Nephron (organoid): ENCODE data around the gene SERPINF2.

Experiments used
- H3K27ac Mint-ChIP-seq, 3 experiments: 2 replicates each; pipeline ENCODE4 v1.8.0; 2020; ENCODE audit warnings: mixed read lengths in 3 of 3, mild to moderate bottlenecking in 2 of 3, moderate library complexity in 1 of 3
- H3K27me3 Mint-ChIP-seq: 2 replicates; pipeline ENCODE4 v1.8.0; 2021; ENCODE audit warnings: low read depth, mild to moderate bottlenecking, moderate library complexity, mixed read lengths
- H3K36me3 Mint-ChIP-seq: 2 replicates; pipeline ENCODE4 v1.8.0; 2020; ENCODE audit warnings: low read depth, mixed read lengths
- H3K4me1 Mint-ChIP-seq: 2 replicates; pipeline ENCODE4 v1.8.0; 2020; ENCODE audit warnings: mixed read lengths
- H3K4me3 Mint-ChIP-seq, 3 experiments: 2 replicates each; pipeline ENCODE4 v1.8.0; 2020; ENCODE audit warnings: mild to moderate bottlenecking in 3 of 3, mixed read lengths in 3 of 3, moderate library complexity in 2 of 3
- H3K9me3 Mint-ChIP-seq: 2 replicates; pipeline ENCODE4 v1.8.0; 2020; ENCODE audit warnings: mixed read lengths
- TF ChIP-seq, protein P1 (sequence below), 3 experiments: fragments of 200-600 bp; sonication (generic); IDR thresholded peaks; one replicate each; pipeline ENCODE4 v1.5.0; 2021; ENCODE audit warnings: antibody characterized with exemption in 3 of 3; ENCODE audit not compliant: unreplicated experiment in 3 of 3

SERPINF2 gene

DNA sequence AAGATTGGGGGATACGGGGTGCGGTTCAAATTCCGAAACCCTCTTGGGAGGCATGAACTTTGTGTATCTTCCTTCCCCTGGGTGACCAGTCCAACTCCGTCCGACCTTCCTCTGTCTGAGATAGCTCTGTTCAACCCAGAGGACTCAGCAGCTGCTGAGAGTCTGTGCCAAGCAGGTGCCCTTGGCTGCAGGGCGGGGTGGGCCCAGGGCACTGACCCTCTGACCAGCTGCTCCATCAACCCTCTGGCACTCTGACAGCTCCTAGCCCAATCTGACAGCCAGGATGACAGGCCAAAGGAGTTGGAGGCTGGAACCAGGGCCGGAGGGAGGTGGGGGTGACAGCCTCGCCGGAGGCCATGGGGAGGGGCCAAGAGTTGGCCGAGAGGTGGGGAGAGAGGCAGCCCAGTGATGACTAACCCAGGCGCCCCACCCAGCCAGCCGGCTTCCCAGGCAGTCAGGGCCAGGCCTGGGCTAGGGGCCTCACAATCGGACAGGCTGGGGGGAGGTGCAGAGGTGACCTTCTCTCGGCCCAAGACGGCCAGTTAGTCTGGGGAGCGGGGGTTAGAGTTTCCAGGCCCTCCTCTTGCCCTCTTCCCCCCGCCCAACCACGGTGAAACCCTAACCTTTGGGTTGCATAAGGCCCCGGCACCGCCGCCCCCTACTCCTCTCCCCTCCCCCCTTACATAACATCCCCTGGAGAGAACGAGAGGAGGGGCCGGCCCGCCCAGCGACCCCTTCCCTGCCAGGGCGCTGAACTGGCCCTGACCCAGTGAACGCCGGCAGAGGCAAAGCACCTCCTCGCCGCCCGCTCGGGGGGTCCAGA, 27.5 kb upstream of the SERPINF2 start:
- TF ChIP-seq, protein P1, sequence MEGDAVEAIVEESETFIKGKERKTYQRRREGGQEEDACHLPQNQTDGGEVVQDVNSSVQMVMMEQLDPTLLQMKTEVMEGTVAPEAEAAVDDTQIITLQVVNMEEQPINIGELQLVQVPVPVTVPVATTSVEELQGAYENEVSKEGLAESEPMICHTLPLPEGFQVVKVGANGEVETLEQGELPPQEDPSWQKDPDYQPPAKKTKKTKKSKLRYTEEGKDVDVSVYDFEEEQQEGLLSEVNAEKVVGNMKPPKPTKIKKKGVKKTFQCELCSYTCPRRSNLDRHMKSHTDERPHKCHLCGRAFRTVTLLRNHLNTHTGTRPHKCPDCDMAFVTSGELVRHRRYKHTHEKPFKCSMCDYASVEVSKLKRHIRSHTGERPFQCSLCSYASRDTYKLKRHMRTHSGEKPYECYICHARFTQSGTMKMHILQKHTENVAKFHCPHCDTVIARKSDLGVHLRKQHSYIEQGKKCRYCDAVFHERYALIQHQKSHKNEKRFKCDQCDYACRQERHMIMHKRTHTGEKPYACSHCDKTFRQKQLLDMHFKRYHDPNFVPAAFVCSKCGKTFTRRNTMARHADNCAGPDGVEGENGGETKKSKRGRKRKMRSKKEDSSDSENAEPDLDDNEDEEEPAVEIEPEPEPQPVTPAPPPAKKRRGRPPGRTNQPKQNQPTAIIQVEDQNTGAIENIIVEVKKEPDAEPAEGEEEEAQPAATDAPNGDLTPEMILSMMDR (IDR thresholded peaks at IDR 0.05; ENCODE audit: unreplicated experiment in 3 of 3) = no peak
- Mint-ChIP-seq H3K27ac (peak overlapping the region; percentile 94 to 95 (median 95)), H3K36me3 (peaks cover 8% of the 10 kb centered on the region), H3K27me3 (no peaks in the 10 kb centered on the region), H3K4me1 (peaks cover 51% of the 10 kb centered on the region), H3K9me3 (no peaks in the 10 kb centered on the region), H3K4me3 (peak overlapping the region; percentile 90 to 98 (median 94))

DNA sequence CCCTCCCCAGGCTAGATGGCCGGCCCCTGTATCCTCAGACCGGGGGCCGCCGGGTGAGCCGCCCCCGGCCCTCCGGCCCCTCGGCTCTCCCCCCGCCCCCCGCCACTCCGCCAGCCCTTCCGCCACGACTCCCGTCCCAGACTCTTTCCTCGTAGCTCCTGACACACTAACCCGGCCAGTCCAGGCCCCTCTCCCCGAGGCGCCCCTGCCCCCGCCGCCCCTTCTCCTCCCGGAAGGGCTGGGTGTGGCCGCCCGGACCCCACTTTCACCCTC, 26.9 kb upstream of the SERPINF2 start:
- H3K36me3 Mint-ChIP-seq = peaks cover 8% of the 10 kb centered on the region
- no peaks in the 10 kb centered on the region for H3K27me3 Mint-ChIP-seq
- peak overlapping the region in 2 of 3 experiments; percentile 100 for H3K27ac Mint-ChIP-seq
- TF ChIP-seq, protein P1 (IDR thresholded peaks at IDR 0.05; ENCODE audit: unreplicated experiment in 3 of 3) = no peak
- no peaks in the 10 kb centered on the region for H3K9me3 Mint-ChIP-seq
- peak overlapping the region; percentile 88 to 98 (median 94) for H3K4me3 Mint-ChIP-seq
- H3K4me1 Mint-ChIP-seq = peaks cover 52% of the 10 kb centered on the region

DNA sequence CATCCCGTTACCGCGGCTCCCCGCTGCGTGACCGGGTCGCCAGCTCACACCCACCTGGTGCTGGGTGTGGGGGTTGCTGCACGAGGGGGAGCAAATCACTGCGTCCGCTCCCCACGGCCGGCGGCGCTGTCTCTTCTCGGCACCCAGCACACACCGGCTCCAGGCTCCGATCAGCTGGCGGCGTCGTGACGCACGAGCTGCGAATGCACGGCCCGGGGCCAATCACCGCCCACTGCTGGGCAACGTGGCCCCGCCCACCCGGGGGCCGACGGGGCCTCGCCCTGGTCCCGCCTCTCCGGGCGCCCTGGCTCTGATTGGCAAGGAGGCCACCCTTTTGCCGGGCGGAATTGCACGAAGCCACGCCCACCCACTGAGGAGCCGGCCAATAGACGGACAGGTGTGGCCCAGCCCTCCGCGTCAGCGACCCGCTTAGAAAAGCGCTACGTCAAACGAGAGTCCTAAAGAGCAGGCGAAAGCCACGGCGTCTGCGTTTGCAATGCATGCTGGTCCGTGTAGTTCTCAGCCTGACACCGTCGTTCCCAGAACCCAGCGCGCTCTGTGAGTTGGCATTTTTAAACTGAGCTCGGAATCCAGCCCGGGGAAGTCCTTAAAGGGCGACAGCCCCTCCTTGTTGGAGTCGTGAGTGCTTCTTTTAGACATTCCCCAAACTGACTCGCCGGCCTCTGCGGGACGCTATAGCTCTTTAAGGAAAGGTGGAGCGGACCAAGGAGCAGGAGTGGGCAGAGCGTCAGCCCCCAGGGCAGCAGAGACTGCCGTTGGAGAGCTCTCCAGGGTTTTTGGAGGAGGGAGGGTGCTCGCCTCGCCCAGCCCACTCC, 26.4 kb upstream of the SERPINF2 start:
- no peaks in the 10 kb centered on the region for H3K27me3 Mint-ChIP-seq
- peaks cover 8% of the 10 kb centered on the region for H3K36me3 Mint-ChIP-seq
- H3K4me3 Mint-ChIP-seq = peak overlapping the region; percentile 88 to 98 (median 94)
- H3K27ac Mint-ChIP-seq = peak overlapping the region; percentile 97 to 100 (median 100)
- TF ChIP-seq, protein P1 (IDR thresholded peaks at IDR 0.05; ENCODE audit: unreplicated experiment in 3 of 3) = no peak
- peaks cover 49% of the 10 kb centered on the region for H3K4me1 Mint-ChIP-seq
- no peaks in the 10 kb centered on the region for H3K9me3 Mint-ChIP-seq

DNA sequence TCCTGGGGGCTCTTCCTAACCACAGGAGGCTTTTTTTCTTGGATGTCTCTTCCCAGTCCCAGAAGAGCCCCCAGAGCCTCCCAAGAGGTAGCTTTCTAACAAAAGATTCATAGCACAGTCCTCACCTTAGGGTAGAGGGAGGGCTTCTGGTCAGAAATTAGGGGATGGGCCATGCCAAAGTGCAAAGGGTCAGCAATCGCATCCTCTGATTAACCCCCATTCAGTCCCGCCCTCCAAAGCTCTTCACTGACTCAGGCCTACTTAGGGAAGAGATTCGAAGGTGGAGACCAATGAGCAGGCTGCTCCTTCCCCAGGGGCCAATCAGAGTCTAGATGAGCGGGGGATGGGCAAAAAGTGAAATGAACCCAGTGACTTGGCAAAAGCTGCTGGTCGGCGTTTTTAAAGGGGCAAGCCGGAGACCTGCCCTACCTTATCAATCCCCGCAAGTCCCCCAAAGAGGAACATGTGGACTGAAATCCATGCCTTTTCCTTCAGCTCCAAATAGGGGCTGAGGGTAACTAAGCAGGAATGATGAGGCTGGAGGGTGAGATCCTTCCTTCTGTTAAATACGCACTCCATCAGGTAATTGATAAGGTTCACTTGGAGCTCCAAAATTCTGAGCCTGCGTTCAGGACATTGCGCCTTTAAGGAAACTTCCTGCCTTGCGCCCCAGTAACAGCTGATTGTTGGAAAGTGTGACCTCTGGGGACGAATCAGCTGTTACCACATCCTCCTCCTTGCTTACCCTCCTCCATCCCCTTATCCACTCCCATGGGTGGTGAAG, 25.6 kb upstream of the SERPINF2 start:
- Mint-ChIP-seq H3K9me3 (no peaks in the 10 kb centered on the region), H3K4me3 (peak overlapping the region; percentile 88 to 98 (median 94)), H3K36me3 (peaks cover 5% of the 10 kb centered on the region)

DNA sequence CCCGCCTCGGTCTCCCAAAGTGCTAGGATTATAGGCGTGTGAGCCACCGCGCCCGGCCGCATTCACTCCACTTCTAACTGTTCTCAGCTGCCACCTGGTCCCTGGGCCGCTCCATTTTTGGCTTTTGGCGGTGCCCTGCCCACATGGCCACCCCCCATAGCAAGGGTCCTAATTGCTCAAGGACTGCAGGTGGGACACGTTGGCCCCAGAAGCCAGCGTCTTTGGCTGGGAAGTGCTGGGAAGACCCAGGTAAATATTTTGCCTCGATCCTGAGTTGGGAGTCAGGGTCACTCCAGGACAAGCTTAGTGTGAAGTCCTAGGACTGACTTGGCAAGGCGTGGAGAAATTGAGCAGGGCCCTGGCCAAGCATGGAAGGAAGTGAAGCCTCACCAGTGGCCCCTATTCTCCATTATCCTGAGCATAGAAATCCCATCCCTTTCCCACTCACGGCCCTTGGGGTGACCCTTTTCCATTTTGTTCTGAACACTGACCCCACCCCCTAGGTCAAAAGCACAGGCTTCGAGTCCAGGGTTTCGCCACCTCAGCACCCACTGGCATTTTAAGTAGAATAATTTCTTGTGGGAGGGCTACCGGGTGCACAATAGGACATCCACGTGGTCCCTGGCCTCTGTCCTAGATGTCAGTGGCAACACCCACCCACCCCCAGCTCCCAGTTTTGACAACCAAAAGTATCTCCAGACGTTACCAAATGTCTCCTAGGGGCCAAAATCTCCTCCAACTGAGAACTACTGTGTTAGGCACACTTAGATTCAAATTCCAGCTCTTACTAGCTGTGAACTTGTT, 24.1 kb upstream of the SERPINF2 start:
- TF ChIP-seq, protein P1 (IDR thresholded peaks at IDR 0.05; ENCODE audit: unreplicated experiment in 3 of 3) = no peak
- Mint-ChIP-seq H3K27me3 (no peaks in the 10 kb centered on the region), H3K9me3 (no peaks in the 10 kb centered on the region), H3K4me3 (peak overlapping the region; percentile 88 to 98 (median 94)), H3K4me1 (peaks cover 30% of the 10 kb centered on the region), H3K36me3 (peaks cover 3% of the 10 kb centered on the region), H3K27ac (peak overlapping the region; percentile 62 to 100 (median 97))

More for the DNA sequence above, 25.6 kb upstream of the SERPINF2 start:
- Mint-ChIP-seq H3K27ac (peak overlapping the region; percentile 97 to 100 (median 100)), H3K4me1 (peaks cover 41% of the 10 kb centered on the region), H3K27me3 (no peaks in the 10 kb centered on the region)
- TF ChIP-seq, protein P1 (IDR thresholded peaks at IDR 0.05; ENCODE audit: unreplicated experiment in 3 of 3) = no peak
